Lower lobe of right lung (tissue), 2 donors: ENCODE results near the gene EFCAB12. TPM values are rescaled to one million over a fixed set of nuclear protein-coding genes. Genes with fewer than 3 reads are reported as not detected.
A peak's percentile ranks its signal among the peaks of the same experiment; 100 is the strongest.

Experiments
- ATAC-seq, 2 donors: fragments of 200-7000 bp; cut with Tn5 transposase; one replicate each; pipeline ENCODE4 v1.9.1; 2020 to 2022; ENCODE audit warnings: mild to moderate bottlenecking in 2 of 2, moderate library complexity in 2 of 2
- DNase-seq: peaks from one replicate; pipeline ENCODE4 v3.0.0-alpha.2; 2020
- H3K27ac ChIP-seq: fragments of 200-600 bp; one replicate; pipeline ENCODE4 v1.8.0; 2022
- H3K27me3 ChIP-seq: fragments of 200-600 bp; one replicate; pipeline ENCODE4 v1.8.0; 2022; ENCODE audit warnings: low read depth
- H3K36me3 ChIP-seq: fragments of 200-600 bp; one replicate; pipeline ENCODE4 v1.8.0; 2022; ENCODE audit warnings: mild to moderate bottlenecking
- H3K4me1 ChIP-seq: fragments of 200-600 bp; one replicate; pipeline ENCODE4 v1.8.0; 2022
- H3K4me3 ChIP-seq: fragments of 200-600 bp; one replicate; pipeline ENCODE4 v1.8.0; 2022; ENCODE audit warnings: mild to moderate bottlenecking
- H3K9me3 ChIP-seq: fragments of 200-600 bp; one replicate; pipeline ENCODE4 v1.8.0; 2022
- CTCF ChIP-seq: fragments of 200-600 bp; IDR thresholded peaks from one replicate; pipeline ENCODE4 v1.8.0; 2022; ENCODE audit warnings: antibody characterized with exemption, mild to moderate bottlenecking
- intact Hi-C: fragments of 100-400 bp; cut with DNase I; formaldehyde crosslinking; loops from one replicate; pipeline ENCODE4 v1.11.0; 2022
- total RNA-seq: library from RNA; stranded (reverse); fragmentation: NEBNext Ultra II Directional; extraction: Animal tissue kit (Norgen Biotek cat#: 25700); gene quantifications from one replicate; pipeline ENCODE4 v1.2.1, GENCODE V29; 2021
- donor health status: DM: no; HTN: yes; CAD: no; lungs with severe emphysema.

EFCAB12 gene
- total RNA-seq, 1 donor from 2014 or later: 4.8 TPM

DNA sequence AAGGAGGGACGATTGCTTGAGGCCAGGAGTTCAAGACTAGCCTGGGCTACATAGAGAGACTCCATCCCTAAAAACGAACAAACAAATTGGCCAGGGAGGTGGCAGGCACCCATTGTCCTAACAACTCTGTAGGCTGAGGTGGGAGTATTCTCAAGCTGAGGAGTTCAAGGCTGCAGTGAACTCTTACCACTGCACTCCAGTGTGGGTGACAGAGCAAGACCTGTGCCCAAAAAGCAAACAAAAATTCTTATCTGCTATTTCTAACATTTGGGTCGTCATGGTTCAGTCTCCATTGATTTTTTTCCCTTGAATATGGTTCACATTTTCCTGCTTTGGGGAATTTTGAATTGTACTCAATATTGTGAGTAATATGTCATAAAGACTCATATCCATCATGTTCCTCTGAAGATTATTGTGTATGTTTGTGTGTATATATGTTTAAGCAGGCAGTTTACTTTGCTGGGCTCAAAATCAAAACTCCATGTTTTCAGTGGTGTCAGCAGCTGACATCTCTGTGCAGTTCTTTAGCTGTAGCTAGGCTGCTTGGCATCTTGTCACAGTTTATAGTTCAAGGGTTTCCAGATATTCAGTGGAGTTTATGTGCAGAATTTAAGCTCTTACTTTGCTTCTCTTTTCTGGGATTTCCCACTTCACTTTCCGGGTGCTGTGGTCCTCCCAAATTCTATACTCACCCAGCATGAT is 44.8 kb upstream of the EFCAB12 start:
- intact Hi-C loops: no loop called here
- DNase-seq (no peak), ATAC-seq (no peak)
- H3K4me3 ChIP-seq: no peak overlapping the region
- no peaks in the 10 kb centered on the region for H3K9me3 ChIP-seq
- H3K4me1 ChIP-seq: peaks cover 8% of the 10 kb centered on the region
- H3K36me3 ChIP-seq: peaks cover 58% of the 10 kb centered on the region
- no peak for TF ChIP-seq CTCF
- H3K27ac ChIP-seq: no peak overlapping the region
- no peaks in the 10 kb centered on the region for H3K27me3 ChIP-seq

DNA sequence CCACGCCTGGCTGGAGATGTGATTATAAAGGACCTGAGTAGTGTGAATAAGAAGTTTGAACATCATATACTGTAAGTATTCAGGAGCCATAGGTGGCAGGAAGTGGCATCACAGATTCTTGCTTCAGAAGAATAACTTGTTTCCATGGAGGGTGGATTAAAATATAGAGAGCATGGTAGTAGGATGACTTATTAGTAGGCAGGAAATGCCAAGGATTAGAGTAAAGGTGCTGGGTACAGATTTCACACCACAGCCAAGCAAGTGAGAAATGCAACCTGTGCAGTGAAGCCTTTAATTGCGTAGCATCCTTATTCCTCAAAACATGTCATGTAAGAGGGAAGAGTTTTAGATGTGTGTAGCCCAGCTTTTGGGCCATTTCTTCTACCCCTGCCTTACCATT is 42.4 kb upstream of the EFCAB12 start:
- no peak for TF ChIP-seq CTCF
- DNase-seq (no peak), ATAC-seq (no peak)
- Histone ChIP-seq H3K27me3 (no peaks in the 10 kb centered on the region), H3K27ac (no peak overlapping the region), H3K9me3 (no peaks in the 10 kb centered on the region), H3K36me3 (peaks cover 40% of the 10 kb centered on the region), H3K4me1 (peaks cover 8% of the 10 kb centered on the region), H3K4me3 (no peak overlapping the region)
- intact Hi-C loops: no loop called here

GRCh38 chr3:129469026-129469425 is 40.6 kb upstream of the EFCAB12 start:
- TF ChIP-seq CTCF: no peak
- peak in 1 of 2 donors; percentile 21 for ATAC-seq
- H3K36me3 ChIP-seq: peaks cover 38% of the 10 kb centered on the region

DNA sequence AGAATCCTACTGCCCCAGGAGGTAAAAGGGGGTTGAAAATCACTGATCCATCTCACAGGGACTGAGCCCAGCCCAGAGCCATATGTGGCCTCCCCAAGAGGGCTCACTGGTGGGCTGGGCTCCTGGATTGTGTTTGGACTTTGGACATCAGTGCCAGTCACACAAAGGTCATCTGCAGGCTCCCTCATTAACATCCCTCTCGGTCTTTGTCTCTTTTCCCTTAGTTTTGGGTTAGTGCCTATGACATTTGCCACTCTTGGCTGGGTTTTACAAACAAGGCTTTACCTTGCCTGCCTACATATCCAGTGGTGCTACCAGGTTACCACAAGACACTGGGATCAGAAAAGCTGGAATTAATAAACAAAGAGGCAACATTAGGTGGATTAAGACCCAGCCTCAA is 39.5 kb upstream of the EFCAB12 start:
- ATAC-seq: no peak
- Histone ChIP-seq H3K27ac (no peak overlapping the region), H3K9me3 (no peaks in the 10 kb centered on the region), H3K4me1 (peaks cover 8% of the 10 kb centered on the region), H3K27me3 (no peaks in the 10 kb centered on the region), H3K4me3 (no peak overlapping the region), H3K36me3 (peaks cover 43% of the 10 kb centered on the region)
- intact Hi-C loops: no loop called here
- no peak for DNase-seq
- TF ChIP-seq CTCF: no peak

More at GRCh38 chr3:129469026-129469425, 40.6 kb upstream of the EFCAB12 start:
- no peak overlapping the region for H3K27ac ChIP-seq
- no peaks in the 10 kb centered on the region for H3K9me3 ChIP-seq
- no peak for DNase-seq
- H3K27me3 ChIP-seq: no peaks in the 10 kb centered on the region
- peaks cover 8% of the 10 kb centered on the region for H3K4me1 ChIP-seq
- intact Hi-C loops: no loop called here
- H3K4me3 ChIP-seq: no peak overlapping the region

GRCh38 chr3:129463716-129464115 is 35.3 kb upstream of the EFCAB12 start:
- Histone ChIP-seq H3K4me1 (peaks cover 2% of the 10 kb centered on the region), H3K27ac (no peak overlapping the region), H3K4me3 (no peak overlapping the region), H3K36me3 (peaks cover 24% of the 10 kb centered on the region), H3K9me3 (no peaks in the 10 kb centered on the region), H3K27me3 (no peaks in the 10 kb centered on the region)
- no peak for DNase-seq
- ATAC-seq: no peak
- no peak for TF ChIP-seq CTCF
- intact Hi-C loops: no loop called here
